RWPE2 (cell line): ENCODE data around the gene GMDS.

ENCODE experiments used
- ATAC-seq: fragments of 200-7000 bp; cut with Tn5 transposase; 3 replicates; pipeline ENCODE4 v1.9.1; 2021; ENCODE audit warnings: low read depth
- DNase-seq: peaks from one replicate; pipeline ENCODE4 v3.0.0-alpha.2; 2020; ENCODE audit warnings: low spot score
- H3K27ac ChIP-seq: fragments of 450-650 bp; 2 replicates; pipeline ENCODE4 v1.5.1; 2017; ENCODE audit warnings: mild to moderate bottlenecking; ENCODE audit not compliant: poor library complexity, severe bottlenecking
- H3K27me3 ChIP-seq: fragments of 250-450 bp; sonication (Bioruptor Pico); 2 replicates; pipeline ENCODE4 v1.5.1; 2021; ENCODE audit warnings: mild to moderate bottlenecking, moderate library complexity; ENCODE audit not compliant: insufficient read depth, poor library complexity, severe bottlenecking
- H3K36me3 ChIP-seq: fragments of 250-450 bp; sonication (Bioruptor Pico); 2 replicates; pipeline ENCODE4 v1.5.1; 2020; ENCODE audit warnings: low read depth, mild to moderate bottlenecking, moderate library complexity
- H3K4me1 ChIP-seq: fragments of 250-450 bp; sonication (Bioruptor Pico); 2 replicates; pipeline ENCODE4 v1.5.1; 2021; ENCODE audit warnings: mild to moderate bottlenecking, moderate library complexity; ENCODE audit not compliant: insufficient read depth, poor library complexity, severe bottlenecking
- H3K4me3 ChIP-seq: fragments of 250-450 bp; sonication (Bioruptor Pico); 2 replicates; pipeline ENCODE4 v1.5.1; 2021; ENCODE audit warnings: mild to moderate bottlenecking, moderate library complexity; ENCODE audit not compliant: severe bottlenecking
- H3K9me3 ChIP-seq: fragments of 250-450 bp; sonication (Bioruptor Pico); 2 replicates; pipeline ENCODE4 v1.5.1; 2021; ENCODE audit warnings: mild to moderate bottlenecking, moderate library complexity; ENCODE audit not compliant: severe bottlenecking
- TF ChIP-seq, protein P1 (sequence below): fragments of 450-650 bp; IDR thresholded peaks from one replicate; pipeline ENCODE4 v1.5.1; 2017; ENCODE audit warnings: mild to moderate bottlenecking, moderate library complexity; ENCODE audit not compliant: poor library complexity, severe bottlenecking

The GMDS gene

DNA sequence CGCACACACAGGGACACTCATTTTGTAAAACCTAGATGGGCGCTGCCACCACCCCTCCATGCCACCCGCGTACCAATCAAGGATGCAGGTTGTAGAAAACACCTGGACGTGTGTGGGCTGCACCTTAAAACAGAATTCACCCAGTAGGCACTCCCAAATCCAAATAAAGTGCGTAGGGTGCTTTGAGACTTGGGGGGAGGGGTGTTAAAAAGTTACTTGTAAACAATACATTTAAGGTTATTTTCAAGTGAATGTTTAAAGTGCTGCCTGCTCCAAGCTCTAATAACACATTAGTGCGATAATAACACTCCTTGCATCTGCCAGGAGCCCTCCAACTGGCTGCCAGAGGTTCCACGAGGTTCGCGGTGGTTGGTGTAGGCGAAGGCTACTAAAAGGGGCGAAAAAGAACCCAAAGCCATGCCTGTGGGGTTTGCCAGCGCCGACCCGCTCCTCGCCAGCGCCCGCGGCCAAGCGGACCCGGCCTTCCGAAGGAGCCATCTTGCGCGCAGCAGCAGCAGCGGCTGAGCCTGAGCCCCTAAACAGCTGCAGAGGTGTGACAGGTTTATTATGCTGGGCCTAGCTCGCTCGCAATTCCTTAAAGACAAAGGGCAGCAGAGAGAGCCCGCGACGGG is 624.2 kb downstream of the GMDS start:
- ATAC-seq (no peak), DNase-seq (peak; percentile 34)
- TF ChIP-seq, protein P1, sequence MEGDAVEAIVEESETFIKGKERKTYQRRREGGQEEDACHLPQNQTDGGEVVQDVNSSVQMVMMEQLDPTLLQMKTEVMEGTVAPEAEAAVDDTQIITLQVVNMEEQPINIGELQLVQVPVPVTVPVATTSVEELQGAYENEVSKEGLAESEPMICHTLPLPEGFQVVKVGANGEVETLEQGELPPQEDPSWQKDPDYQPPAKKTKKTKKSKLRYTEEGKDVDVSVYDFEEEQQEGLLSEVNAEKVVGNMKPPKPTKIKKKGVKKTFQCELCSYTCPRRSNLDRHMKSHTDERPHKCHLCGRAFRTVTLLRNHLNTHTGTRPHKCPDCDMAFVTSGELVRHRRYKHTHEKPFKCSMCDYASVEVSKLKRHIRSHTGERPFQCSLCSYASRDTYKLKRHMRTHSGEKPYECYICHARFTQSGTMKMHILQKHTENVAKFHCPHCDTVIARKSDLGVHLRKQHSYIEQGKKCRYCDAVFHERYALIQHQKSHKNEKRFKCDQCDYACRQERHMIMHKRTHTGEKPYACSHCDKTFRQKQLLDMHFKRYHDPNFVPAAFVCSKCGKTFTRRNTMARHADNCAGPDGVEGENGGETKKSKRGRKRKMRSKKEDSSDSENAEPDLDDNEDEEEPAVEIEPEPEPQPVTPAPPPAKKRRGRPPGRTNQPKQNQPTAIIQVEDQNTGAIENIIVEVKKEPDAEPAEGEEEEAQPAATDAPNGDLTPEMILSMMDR = no peak
- Histone ChIP-seq H3K27me3 (no peaks in the 10 kb centered on the region), H3K4me1 (no peaks in the 10 kb centered on the region), H3K4me3 (no peak overlapping the region), H3K36me3 (no peaks in the 10 kb centered on the region), H3K9me3 (no peaks in the 10 kb centered on the region), H3K27ac (no peak overlapping the region)

DNA sequence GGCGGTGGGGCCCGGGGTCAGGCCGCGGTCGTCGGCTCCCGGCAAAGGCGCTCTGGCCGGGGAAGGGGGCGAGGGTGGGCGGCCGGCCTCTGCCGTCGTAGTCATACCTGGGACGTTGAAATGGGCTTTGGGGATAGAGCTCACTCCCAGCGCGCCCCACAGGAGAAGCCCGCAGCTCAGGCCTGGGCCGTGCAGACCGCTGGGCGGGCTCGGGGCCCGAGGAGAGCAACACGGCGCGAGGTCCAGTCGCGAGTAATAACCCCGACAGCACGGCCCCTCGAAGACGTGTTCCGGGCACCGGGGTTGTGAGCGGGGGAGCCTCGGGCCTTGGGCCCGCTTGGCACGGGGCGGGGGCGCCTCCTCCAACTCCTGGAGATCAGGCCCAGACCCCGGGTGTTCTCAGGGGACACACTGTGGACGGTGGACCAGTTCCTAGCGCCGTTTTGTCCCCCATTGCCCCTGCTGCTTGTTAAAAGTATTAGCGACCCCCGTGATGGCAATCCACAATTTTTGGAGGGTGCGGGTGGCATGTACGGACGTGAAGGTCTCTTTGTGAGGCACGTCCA is 624.8 kb downstream of the GMDS start:
- no peak overlapping the region for H3K4me3 ChIP-seq
- H3K9me3 ChIP-seq = no peaks in the 10 kb centered on the region
- TF ChIP-seq, protein P1 = no peak
- H3K4me1 ChIP-seq = no peaks in the 10 kb centered on the region
- no peaks in the 10 kb centered on the region for H3K27me3 ChIP-seq
- H3K36me3 ChIP-seq = no peaks in the 10 kb centered on the region
- peak; percentile 51 for DNase-seq
- ATAC-seq = no peak
- H3K27ac ChIP-seq = no peak overlapping the region

DNA sequence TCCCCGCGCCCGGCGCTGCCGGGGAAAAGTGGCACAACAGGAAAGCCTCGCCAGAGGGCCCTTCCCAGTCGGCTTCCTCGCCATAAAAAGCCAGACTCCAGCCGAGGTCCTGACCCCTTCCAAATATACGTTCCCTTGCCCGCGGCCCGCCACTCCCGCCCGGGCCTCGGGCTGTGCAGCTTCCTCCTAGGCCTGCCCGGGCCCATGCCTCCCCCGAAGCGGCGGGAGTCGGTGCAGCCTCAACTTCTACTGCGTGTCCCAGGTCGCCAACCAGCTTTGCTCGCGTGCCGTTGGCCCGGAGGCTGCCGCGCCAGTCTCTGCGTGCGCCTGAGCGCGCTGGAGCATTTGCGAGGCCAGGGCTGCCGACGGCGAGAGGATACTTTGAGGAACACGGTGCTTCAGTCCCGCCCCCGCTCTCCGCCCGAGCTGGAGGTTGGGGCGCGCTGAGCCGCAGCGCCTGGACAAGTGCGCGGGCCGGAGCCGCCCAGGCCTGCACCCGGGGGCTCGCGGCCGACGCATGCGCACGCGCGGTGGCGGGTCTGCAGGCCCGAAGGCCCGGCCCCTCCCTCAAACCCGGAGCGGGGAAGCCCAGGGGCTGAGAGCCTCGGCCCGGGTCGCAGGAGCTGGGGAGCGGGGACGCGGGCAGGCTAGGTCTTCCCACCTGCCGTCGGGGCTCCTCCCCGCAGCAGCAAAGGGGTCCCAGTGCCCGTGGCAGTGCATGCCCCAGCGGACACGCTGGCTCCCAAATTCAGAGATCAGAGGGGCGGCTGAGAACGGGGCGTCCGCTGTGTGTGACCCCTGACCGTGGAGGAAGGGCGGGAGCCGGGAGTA is 625.5 kb downstream of the GMDS start:
- H3K27ac ChIP-seq = no peak overlapping the region
- DNase-seq (peak; percentile 47), ATAC-seq (no peak)
- H3K4me1 ChIP-seq = no peaks in the 10 kb centered on the region
- H3K27me3 ChIP-seq = no peaks in the 10 kb centered on the region
- H3K9me3 ChIP-seq = no peaks in the 10 kb centered on the region
- TF ChIP-seq, protein P1 = no peak
- no peak overlapping the region for H3K4me3 ChIP-seq
- no peaks in the 10 kb centered on the region for H3K36me3 ChIP-seq

DNA sequence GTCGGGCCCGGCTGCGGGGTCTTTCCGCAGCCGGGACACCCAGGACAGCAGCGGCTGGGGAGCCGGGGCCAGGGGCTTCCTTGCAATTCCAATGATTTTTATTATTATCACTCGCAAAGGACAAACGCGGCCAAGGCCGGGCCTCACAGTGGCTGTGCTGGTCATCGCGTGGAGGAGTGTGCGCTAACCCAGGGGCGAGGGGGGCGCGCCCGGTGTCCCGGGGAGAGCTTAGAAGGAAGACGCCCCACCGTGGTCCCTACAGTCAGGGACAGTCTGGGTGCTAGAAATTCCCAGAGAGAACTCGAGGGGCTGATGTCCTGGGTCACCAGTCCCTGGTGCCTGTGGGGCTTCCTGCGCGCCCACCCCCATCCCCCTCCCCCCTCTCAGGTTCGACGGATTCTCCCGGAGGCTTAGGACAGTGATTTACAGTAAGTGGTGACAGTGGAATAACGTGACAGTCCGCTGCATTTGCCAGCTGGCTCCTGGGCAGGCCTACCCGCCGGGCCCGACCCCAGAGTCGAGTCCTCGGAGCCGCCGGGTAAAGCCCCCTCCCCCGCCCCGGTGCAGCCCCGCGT is 626.2 kb downstream of the GMDS start:
- Histone ChIP-seq H3K36me3 (no peaks in the 10 kb centered on the region), H3K4me3 (no peak overlapping the region), H3K9me3 (no peaks in the 10 kb centered on the region), H3K27ac (no peak overlapping the region), H3K27me3 (no peaks in the 10 kb centered on the region), H3K4me1 (no peaks in the 10 kb centered on the region)
- DNase-seq (peak; percentile 34), ATAC-seq (no peak)
- TF ChIP-seq, protein P1 = no peak
